B cell (primary cell): Measurements from ENCODE around the gene AAK1. TPM values are rescaled to one million over a fixed set of nuclear protein-coding genes. Genes with fewer than 3 reads are reported as not detected.

Source experiments
- ATAC-seq: fragments of 200-7000 bp; cut with Tn5 transposase; one replicate; pipeline ENCODE4 v1.10.0; 2021; ENCODE audit warnings: low read depth, mild to moderate bottlenecking, moderate number of reproducible peaks, moderate library complexity
- CTCF ChIA-PET: fragments of 350-600 bp; sonication (Branson Sonifier 250); formaldehyde crosslinking; loops from one replicate; lab custom pipeline; 2021; ENCODE audit warnings: antibody characterized with exemption, inconsistent platforms; lab: Charles Lee
- POLR2A ChIA-PET: fragments of 350-600 bp; sonication (Branson Sonifier 250); formaldehyde crosslinking; loops from one replicate; lab custom pipeline; 2021; ENCODE audit warnings: antibody characterized with exemption; lab: Charles Lee
- DNase-seq: peaks from one replicate; pipeline ENCODE4 v3.0.0; 2013
- H2AFZ ChIP-seq: 2 replicates; pipeline ENCODE4 v1.6.1; 2012; ENCODE audit warnings: mild to moderate bottlenecking, low read depth, low read length; ENCODE audit not compliant: insufficient read depth, poor library complexity, severe bottlenecking
- H3K27ac ChIP-seq, 2 donors: 1 replicate in 1 of 2; 2 replicates in 1 of 2; pipeline ENCODE4 v1.5.1; 2012 to 2013; ENCODE audit warnings: low read length in 2 of 2, mild to moderate bottlenecking in 2 of 2, moderate library complexity in 1 of 2
- H3K27me3 ChIP-seq, 4 experiments: fragments of 200-600 bp in 1 of 4; sonication (generic) in 1 of 4; replicated peaks in 1 of 4; 1 replicate in 2 of 4; 2 replicates in 2 of 4; pipeline versions ENCODE4 v1.6.1 to v1.7.0; 2013 to 2016; ENCODE audit warnings: low read length in 3 of 4, mild to moderate bottlenecking in 2 of 4, mixed read lengths in 1 of 4, moderate library complexity in 1 of 4; ENCODE audit not compliant: insufficient read depth in 4 of 4, control insufficient read depth in 3 of 4; ENCODE audit errors: control extremely low read depth in 1 of 4
- H3K36me3 ChIP-seq, 2 experiments: replicated peaks in 1 of 2; 1 replicate in 1 of 2; 2 replicates in 1 of 2; pipeline versions ENCODE4 v1.6.1 to v1.7.1; 2013; ENCODE audit warnings: low read length in 1 of 2; ENCODE audit not compliant: insufficient read depth in 2 of 2, control insufficient read depth in 1 of 2; ENCODE audit errors: control extremely low read depth in 1 of 2, extremely low read depth in 1 of 2
- H3K4me1 ChIP-seq, 2 donors: fragments of 200-600 bp in 1 of 2; sonication (generic) in 1 of 2; 1 replicate in 1 of 2; 2 replicates in 1 of 2; pipeline versions ENCODE4 v1.5.1 to v1.6.1; 2013 to 2017; ENCODE audit warnings: low read length in 2 of 2; ENCODE audit not compliant: control insufficient read depth in 2 of 2, insufficient read depth in 2 of 2
- H3K4me2 ChIP-seq: replicated peaks from 2 replicates; pipeline ENCODE3; 2012; ENCODE audit warnings: mild to moderate bottlenecking, low read depth, low read length; ENCODE audit not compliant: poor library complexity, severe bottlenecking
- H3K4me3 ChIP-seq, 5 experiments: fragments of 200-600 bp in 1 of 5; sonication (generic) in 1 of 5; 1 replicate in 3 of 5; 2 replicates in 2 of 5; pipeline versions ENCODE4 v1.5.1 to v1.7.0; 2011 to 2016; ENCODE audit warnings: low read length in 4 of 5, mild to moderate bottlenecking in 4 of 5, low read depth in 2 of 5, control low read depth in 1 of 5, moderate library complexity in 1 of 5; ENCODE audit not compliant: insufficient read depth in 1 of 5; ENCODE audit errors: control extremely low read depth in 1 of 5, extremely low read depth in 1 of 5
- H3K79me2 ChIP-seq: fragments of 200-600 bp; sonication (generic); one replicate; pipeline ENCODE4 v1.6.0; 2016; ENCODE audit warnings: low read length; ENCODE audit not compliant: control insufficient read depth, insufficient read depth
- H3K9ac ChIP-seq: fragments of 200-600 bp; sonication (generic); 2 replicates; pipeline ENCODE4 v1.6.1; 2017; ENCODE audit warnings: mild to moderate bottlenecking, low read length, moderate library complexity
- H3K9me3 ChIP-seq, 3 donors: one replicate each; pipeline versions ENCODE4 v1.6.1 to v1.7.1; 2013; ENCODE audit warnings: low read length in 2 of 3; ENCODE audit not compliant: control insufficient read depth in 2 of 3, insufficient read depth in 1 of 3; ENCODE audit errors: control extremely low read depth in 1 of 3
- H4K20me1 ChIP-seq: 2 replicates; pipeline ENCODE4 v1.6.0; 2012; ENCODE audit warnings: mild to moderate bottlenecking, low read length; ENCODE audit not compliant: insufficient read depth, control insufficient read depth, poor library complexity, severe bottlenecking
- H3K27ac Mint-ChIP-seq: one replicate; pipeline ENCODE4 v1.8.0; 2021; ENCODE audit warnings: mixed read lengths
- H3K27me3 Mint-ChIP-seq: one replicate; pipeline ENCODE4 v1.8.0; 2021; ENCODE audit warnings: mixed read lengths
- H3K4me1 Mint-ChIP-seq: one replicate; pipeline ENCODE4 v1.8.0; 2021; ENCODE audit warnings: mixed read lengths
- H3K4me3 Mint-ChIP-seq: one replicate; pipeline ENCODE4 v1.8.0; 2021; ENCODE audit warnings: mixed read lengths
- H3K9me3 Mint-ChIP-seq: one replicate; pipeline ENCODE4 v1.8.0; 2022; ENCODE audit warnings: mixed read lengths; ENCODE audit not compliant: insufficient read depth
- CTCF ChIP-seq: fragments of 200-600 bp; IDR thresholded peaks from one replicate; pipeline ENCODE4 v1.8.0; 2022; ENCODE audit warnings: antibody characterized with exemption, mild to moderate bottlenecking
- EZH2 ChIP-seq: IDR thresholded peaks from 2 replicates; pipeline ENCODE4 v1.6.1; 2012; ENCODE audit warnings: borderline replicate concordance, low read depth, mild to moderate bottlenecking, moderate library complexity, low read length; ENCODE audit not compliant: insufficient read depth, poor library complexity, severe bottlenecking
- WGBS: methylation state at CpG from one replicate; pipeline ENCODE4 v1.1.5; 2013; ENCODE audit warnings: missing lambda C conversion rate; ENCODE audit not compliant: insufficient coverage; 5-methylcytosine and 5-hydroxymethylcytosine counted together
- intact Hi-C: fragments of 100-400 bp; cut with micrococcal nuclease; formaldehyde crosslinking; loops from one replicate; pipeline ENCODE4 v1.10.0; 2022
- polyA plus RNA-seq: library from polyadenylated mRNA; depleted of rRNA; stranded (reverse); fragments of >200 nt; gene quantifications from 2 replicates; pipeline ENCODE4 v1.2.3, GENCODE V29; 2012
- total RNA-seq, 2 donors: library from RNA; stranded (reverse); fragments of 120-200 nt in 1 of 2; gene quantifications; 1 replicate in 1 of 2; 2 replicates in 1 of 2; pipeline versions ENCODE4 v1.2.3 to v1.2.4, GENCODE V29; 2013 to 2022

AAK1 gene
- total and polyA plus RNA-seq, 2 donors (not counting 1 experiment from before 2014, with no cell fraction given), result 2.4 to 7.2 TPM

GRCh38 chr2:69514819-69515218 lies 128.7 kb downstream of the AAK1 start:
- intact Hi-C loops, result no loop called here
- Histone ChIP-seq H3K27me3 (no peaks in the 10 kb centered on the region), H2AFZ (no peak overlapping the region), H3K9me3 (no peaks in the 10 kb centered on the region), H3K27ac (no peak overlapping the region), H3K9ac (no peak overlapping the region), H3K4me2 (no peak overlapping the region), H3K36me3 (no peaks in the 10 kb centered on the region), H3K4me1 (no peaks in the 10 kb centered on the region), H4K20me1 (no peaks in the 10 kb centered on the region), H3K4me3 (no peak overlapping the region), H3K79me2 (no peaks in the 10 kb centered on the region)
- Mint-ChIP-seq H3K4me3 (no peak overlapping the region), H3K9me3 (peaks cover 3% of the 10 kb centered on the region), H3K27me3 (no peaks in the 10 kb centered on the region), H3K27ac (no peak overlapping the region), H3K4me1 (no peaks in the 10 kb centered on the region)
- CTCF ChIA-PET, result no interaction called here
- TF ChIP-seq CTCF (no peak), EZH2 (no peak)
- no peak for ATAC-seq
- DNase-seq, result no peak
- WGBS, result no CpG with 5 or more reads among the region's 1 CpG
- POLR2A ChIA-PET, result no interaction called here

GRCh38 chr2:69514406-69514805 lies 129.1 kb downstream of the AAK1 start:
- Histone ChIP-seq H3K9ac (no peak overlapping the region), H3K9me3 (no peaks in the 10 kb centered on the region), H3K4me3 (no peak overlapping the region), H3K4me1 (no peaks in the 10 kb centered on the region), H2AFZ (no peak overlapping the region), H3K27me3 (no peaks in the 10 kb centered on the region), H3K4me2 (no peak overlapping the region), H4K20me1 (no peaks in the 10 kb centered on the region), H3K79me2 (no peaks in the 10 kb centered on the region), H3K36me3 (no peaks in the 10 kb centered on the region), H3K27ac (no peak overlapping the region)
- 100% methylated on average over 2 of the region's 2 CpGs for WGBS
- Mint-ChIP-seq H3K4me3 (no peak overlapping the region), H3K4me1 (no peaks in the 10 kb centered on the region), H3K27me3 (no peaks in the 10 kb centered on the region), H3K27ac (no peak overlapping the region), H3K9me3 (peaks cover 3% of the 10 kb centered on the region)
- CTCF ChIA-PET, result interaction anchor here (0.5 kb wide), 1 partner anchor 1674 kb away, joined by 3 read pairs; no protein-coding TSS in a partner anchor
- POLR2A ChIA-PET, result no interaction called here
- ATAC-seq, result no peak
- TF ChIP-seq EZH2, result no peak
- TF ChIP-seq CTCF, result no peak
- intact Hi-C loops, result no loop called here
- no peak for DNase-seq
